ENCODE measurements around the gene ARHGEF7.

The ARHGEF7 gene

DNA sequence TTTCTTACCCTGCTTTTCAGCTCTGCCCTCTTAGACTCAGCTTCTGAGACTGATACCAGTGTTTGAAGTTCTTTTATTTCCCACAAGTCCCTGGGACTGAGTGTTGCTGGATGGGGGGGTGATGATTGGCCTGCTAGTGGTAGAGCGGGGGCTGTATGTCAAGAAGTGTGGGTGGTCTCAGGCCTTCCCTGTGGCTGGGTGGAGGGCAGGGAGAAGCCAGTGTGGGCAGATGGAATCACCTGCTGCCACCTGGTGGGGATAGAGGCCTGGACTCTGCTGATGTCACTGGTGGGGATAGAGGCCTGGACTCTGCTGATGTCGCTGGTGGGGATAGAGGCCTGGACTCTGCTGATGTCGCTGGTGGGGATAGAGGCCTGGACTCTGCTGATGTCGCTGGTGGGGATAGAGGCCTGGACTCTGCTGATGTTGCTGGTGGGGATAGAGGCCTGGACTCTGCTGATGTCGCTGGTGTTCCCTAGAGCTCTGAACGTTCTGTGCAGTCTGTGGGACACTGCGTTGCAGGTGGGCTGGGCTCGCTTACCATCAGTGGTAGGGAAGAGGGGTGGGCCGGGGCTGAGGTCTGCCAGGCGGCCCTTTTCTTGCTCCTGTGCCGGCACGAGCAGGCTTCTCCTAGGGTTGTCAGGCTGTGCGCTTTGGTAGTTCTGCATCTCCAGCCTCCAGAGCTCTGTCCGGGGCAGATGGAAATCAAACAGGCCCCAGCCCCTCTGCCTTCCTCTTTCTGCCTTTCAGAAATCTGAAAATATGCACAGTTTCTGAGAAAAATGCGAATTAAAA is 101.3 kb downstream of the ARHGEF7 start:
- peaks cover 3% of the 10 kb centered on the region; the same call in 1 of the 2 replicates for H4K20me1 ChIP-seq (ENCODE audit: low read depth, low read length)
- no peak overlapping the region for H3K4me2 ChIP-seq (ENCODE audit: low read depth, low read length, poor library complexity, severe bottlenecking)

DNA sequence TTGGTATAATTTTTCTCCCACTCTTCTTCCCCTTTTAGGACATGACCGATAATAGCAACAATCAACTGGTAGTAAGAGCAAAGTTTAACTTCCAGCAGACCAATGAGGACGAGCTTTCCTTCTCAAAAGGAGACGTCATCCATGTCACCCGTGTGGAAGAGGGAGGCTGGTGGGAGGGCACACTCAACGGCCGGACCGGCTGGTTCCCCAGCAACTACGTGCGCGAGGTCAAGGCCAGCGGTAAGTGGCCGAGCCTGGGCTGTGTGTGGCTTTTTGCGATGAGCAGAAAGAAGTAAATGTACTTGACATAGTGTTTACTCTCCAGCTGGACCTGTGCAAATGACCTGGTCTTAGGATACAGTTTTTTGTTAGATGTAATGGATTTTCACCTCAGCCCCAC is 102.5 kb downstream of the ARHGEF7 start:
- H3K9ac ChIP-seq (ENCODE audit: low read length) = no peak overlapping the region
- TF ChIP-seq, protein P1, sequence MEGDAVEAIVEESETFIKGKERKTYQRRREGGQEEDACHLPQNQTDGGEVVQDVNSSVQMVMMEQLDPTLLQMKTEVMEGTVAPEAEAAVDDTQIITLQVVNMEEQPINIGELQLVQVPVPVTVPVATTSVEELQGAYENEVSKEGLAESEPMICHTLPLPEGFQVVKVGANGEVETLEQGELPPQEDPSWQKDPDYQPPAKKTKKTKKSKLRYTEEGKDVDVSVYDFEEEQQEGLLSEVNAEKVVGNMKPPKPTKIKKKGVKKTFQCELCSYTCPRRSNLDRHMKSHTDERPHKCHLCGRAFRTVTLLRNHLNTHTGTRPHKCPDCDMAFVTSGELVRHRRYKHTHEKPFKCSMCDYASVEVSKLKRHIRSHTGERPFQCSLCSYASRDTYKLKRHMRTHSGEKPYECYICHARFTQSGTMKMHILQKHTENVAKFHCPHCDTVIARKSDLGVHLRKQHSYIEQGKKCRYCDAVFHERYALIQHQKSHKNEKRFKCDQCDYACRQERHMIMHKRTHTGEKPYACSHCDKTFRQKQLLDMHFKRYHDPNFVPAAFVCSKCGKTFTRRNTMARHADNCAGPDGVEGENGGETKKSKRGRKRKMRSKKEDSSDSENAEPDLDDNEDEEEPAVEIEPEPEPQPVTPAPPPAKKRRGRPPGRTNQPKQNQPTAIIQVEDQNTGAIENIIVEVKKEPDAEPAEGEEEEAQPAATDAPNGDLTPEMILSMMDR (IDR thresholded peaks at IDR 0.05; ENCODE audit: insufficient read depth, low read length, poor library complexity, severe bottlenecking) = no peak
- TF ChIP-seq EZH2phosphoT487 (conservative IDR thresholded peaks at IDR 0.05; ENCODE audit: low read length) = no peak
- H3K36me3 ChIP-seq (ENCODE audit: low read length) = no peaks in the 10 kb centered on the region
- H4K20me1 ChIP-seq (ENCODE audit: low read depth, low read length) = no peaks in the 10 kb centered on the region; the same call in 1 of the 2 replicates
- H2AFZ ChIP-seq (ENCODE audit: low read depth, low read length, severe bottlenecking) = no peak overlapping the region
- H3K79me2 ChIP-seq (ENCODE audit: insufficient read depth, low read length) = peaks cover 71% of the 10 kb centered on the region
- no peaks in the 10 kb centered on the region for H3K9me2 ChIP-seq (replicated peaks; ENCODE audit: insufficient read depth, low read length)
- H3F3A ChIP-seq (ENCODE audit: insufficient read depth) = peaks cover under 1% of the 10 kb centered on the region; the same call in 1 of the 2 replicates
- H3K4me2 ChIP-seq (ENCODE audit: low read depth, low read length, poor library complexity, severe bottlenecking) = no peak overlapping the region
- no peak overlapping the region for H3K27ac ChIP-seq (ENCODE audit: low read depth, low read length)
- no peaks in the 10 kb centered on the region for H3K9me3 ChIP-seq (ENCODE audit: insufficient read depth, low read length)
- H3K4me3 ChIP-seq (ENCODE audit: insufficient read depth, low read length, poor library complexity, severe bottlenecking) = no peak overlapping the region
- no peaks in the 10 kb centered on the region for H3K27me3 ChIP-seq (ENCODE audit: low read length)

More for the DNA sequence above, 101.3 kb downstream of the ARHGEF7 start:
- Histone ChIP-seq H3K4me3 (ENCODE audit: insufficient read depth, low read length, poor library complexity, severe bottlenecking) (no peak overlapping the region), H3K9me3 (ENCODE audit: insufficient read depth, low read length) (no peaks in the 10 kb centered on the region), H3K27ac (ENCODE audit: low read depth, low read length) (no peak overlapping the region), H3K27me3 (ENCODE audit: low read length) (no peaks in the 10 kb centered on the region), H3K79me2 (ENCODE audit: insufficient read depth, low read length) (peaks cover 77% of the 10 kb centered on the region), H3K36me3 (ENCODE audit: low read length) (no peaks in the 10 kb centered on the region), H3K9ac (ENCODE audit: low read length) (no peak overlapping the region), H2AFZ (ENCODE audit: low read depth, low read length, severe bottlenecking) (no peak overlapping the region), H3K9me2 (replicated peaks; ENCODE audit: insufficient read depth, low read length) (no peaks in the 10 kb centered on the region), H3F3A (ENCODE audit: insufficient read depth) (no peaks in the 10 kb centered on the region)
- TF ChIP-seq, protein P1 (IDR thresholded peaks at IDR 0.05; ENCODE audit: insufficient read depth, low read length, poor library complexity, severe bottlenecking) = no peak
- TF ChIP-seq EZH2phosphoT487 (conservative IDR thresholded peaks at IDR 0.05; ENCODE audit: low read length) = no peak

DNA sequence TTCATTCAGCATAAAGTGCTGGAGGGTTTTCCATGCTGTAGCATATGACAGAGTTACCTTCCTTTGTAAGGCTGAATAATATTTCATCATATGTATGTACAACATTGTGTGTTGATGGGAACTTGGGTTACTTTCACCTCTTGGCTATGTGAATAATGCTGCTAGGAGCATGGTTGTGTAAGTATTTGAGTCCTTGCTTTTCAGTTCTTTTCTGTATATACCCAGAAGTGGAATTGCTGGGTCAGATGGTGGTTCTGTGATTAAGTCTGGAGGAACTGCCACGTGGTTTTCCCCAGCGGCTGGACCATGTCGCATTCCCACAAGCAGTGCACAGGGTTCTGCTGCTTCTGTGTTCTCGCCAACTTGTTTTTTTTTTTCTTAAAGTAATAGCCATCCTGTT is 104.2 kb downstream of the ARHGEF7 start:
- no peaks in the 10 kb centered on the region for H3K9me2 ChIP-seq (replicated peaks; ENCODE audit: insufficient read depth, low read length)
- H3K36me3 ChIP-seq (ENCODE audit: low read length) = no peaks in the 10 kb centered on the region
- H3K27ac ChIP-seq (ENCODE audit: low read depth, low read length) = no peak overlapping the region
- no peaks in the 10 kb centered on the region; the same call in 1 of the 2 replicates for H4K20me1 ChIP-seq (ENCODE audit: low read depth, low read length)
- no peaks in the 10 kb centered on the region for H3K27me3 ChIP-seq (ENCODE audit: low read length)
- H3K79me2 ChIP-seq (ENCODE audit: insufficient read depth, low read length) = peaks cover 57% of the 10 kb centered on the region
- no peak overlapping the region for H3K4me2 ChIP-seq (ENCODE audit: low read depth, low read length, poor library complexity, severe bottlenecking)
- no peak overlapping the region for H3K4me3 ChIP-seq (ENCODE audit: insufficient read depth, low read length, poor library complexity, severe bottlenecking)
- no peaks in the 10 kb centered on the region for H3K9me3 ChIP-seq (ENCODE audit: insufficient read depth, low read length)
- H2AFZ ChIP-seq (ENCODE audit: low read depth, low read length, severe bottlenecking) = no peak overlapping the region
- peaks cover 3% of the 10 kb centered on the region; the same call in 1 of the 2 replicates for H3F3A ChIP-seq (ENCODE audit: insufficient read depth)
- no peak overlapping the region for H3K9ac ChIP-seq (ENCODE audit: low read length)
- TF ChIP-seq EZH2phosphoT487 (conservative IDR thresholded peaks at IDR 0.05; ENCODE audit: low read length) = no peak
- TF ChIP-seq, protein P1 (IDR thresholded peaks at IDR 0.05; ENCODE audit: insufficient read depth, low read length, poor library complexity, severe bottlenecking) = no peak

Measured in SU-DHL-6 (cell line).